Measurements from ENCODE around the gene ERP27. TPM values are rescaled to one million over a fixed set of nuclear protein-coding genes. Genes with fewer than 3 reads are reported as not detected.
A peak's percentile ranks its signal among the peaks of the same experiment; 100 is the strongest.

The ERP27 gene
- total RNA-seq, 1 donor from 2014 or later = not detected

- Histone ChIP-seq H3K4me3 (no peak overlapping the region), H3K36me3 (no peaks in the 10 kb centered on the region), H3K9me3 (no peaks in the 10 kb centered on the region), H3K27me3 (no peaks in the 10 kb centered on the region), H3K27ac (peak overlapping the region; percentile 44 to 59), H3K4me1 (peaks cover 0 to 25% of the 10 kb centered on the region in 2 donors)
- no peak for DNase-seq (ENCODE audit: low spot score in 2 of 2)
- peak; percentile 17 to 40 (median 18) for TF ChIP-seq CTCF (IDR thresholded peaks at IDR 0.05)
- intact Hi-C loops (cut with DNase I) = loop anchor here (2.0 kb wide), 1 partner anchor 65 kb away; no protein-coding TSS in a partner anchor
Observed at GRCh38 chr12:14930299-14930698, 8.0 kb downstream of the ERP27 start.

- Histone ChIP-seq H3K27me3 (no peaks in the 10 kb centered on the region), H3K4me3 (peak overlapping the region; percentile 8 to 11), H3K27ac (peak overlapping the region; percentile 44 to 59), H3K4me1 (peaks cover 0 to 25% of the 10 kb centered on the region in 2 donors), H3K9me3 (no peaks in the 10 kb centered on the region), H3K36me3 (no peaks in the 10 kb centered on the region)
- intact Hi-C loops (cut with DNase I) = no loop called here
- no peak for TF ChIP-seq CTCF (IDR thresholded peaks at IDR 0.05)
- DNase-seq (ENCODE audit: low spot score in 2 of 2) = no peak
Observed at GRCh38 chr12:14928931-14929330, 9.4 kb downstream of the ERP27 start.

GRCh38 chr12:14927267-14927666, 11.1 kb downstream of the ERP27 start:
- no peaks in the 10 kb centered on the region for H3K27me3 ChIP-seq
- no peaks in the 10 kb centered on the region for H3K9me3 ChIP-seq
- peaks cover 0 to 25% of the 10 kb centered on the region in 2 donors for H3K4me1 ChIP-seq
- no peaks in the 10 kb centered on the region for H3K36me3 ChIP-seq
- no peak overlapping the region for H3K27ac ChIP-seq
- TF ChIP-seq CTCF (IDR thresholded peaks at IDR 0.05) = no peak
- intact Hi-C loops (cut with DNase I) = no loop called here
- DNase-seq (ENCODE audit: low spot score in 2 of 2) = no peak
- H3K4me3 ChIP-seq = no peak overlapping the region

DNA sequence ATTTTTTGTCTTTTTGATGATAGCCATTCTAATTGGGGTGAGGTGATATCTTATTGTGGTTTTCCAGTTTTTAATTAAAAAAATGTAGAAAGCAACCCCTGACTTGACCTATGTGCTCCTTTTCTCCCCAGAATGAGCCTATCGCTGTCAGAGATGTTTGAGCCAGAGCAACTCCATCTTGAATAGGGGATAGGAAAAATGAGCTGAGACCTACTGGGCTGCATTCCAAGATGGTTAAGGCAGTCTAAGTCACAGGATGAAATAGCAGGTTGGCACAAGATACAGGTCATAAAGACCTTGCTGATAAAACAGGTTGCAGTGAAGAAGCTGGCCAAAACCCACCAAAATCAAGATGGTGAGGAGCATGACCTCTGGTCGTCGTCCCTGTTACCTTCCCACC, 13.8 kb downstream of the ERP27 start:
- peaks cover 0 to 8% of the 10 kb centered on the region in 2 donors for H3K4me1 ChIP-seq
- no peaks in the 10 kb centered on the region for H3K27me3 ChIP-seq
- DNase-seq (ENCODE audit: low spot score in 2 of 2) = no peak

DNA sequence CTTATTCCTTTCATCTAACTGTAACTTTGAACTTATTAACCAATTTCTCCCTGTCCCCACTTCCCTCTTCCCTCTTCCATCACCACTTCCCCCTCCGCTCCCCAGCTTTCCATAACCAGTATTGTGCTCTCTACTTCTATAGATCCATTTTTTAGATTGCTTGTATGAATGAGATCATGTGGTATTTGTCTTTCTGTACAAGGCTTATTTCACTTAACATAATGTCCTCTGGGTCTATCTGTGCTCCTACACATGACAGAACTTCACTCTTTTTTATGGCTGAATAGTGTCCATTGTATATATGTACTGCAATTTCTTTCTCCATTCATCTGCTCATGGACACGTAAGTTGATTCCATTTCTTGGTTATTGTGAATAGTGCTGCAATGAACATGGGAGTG, 14.4 kb downstream of the ERP27 start:
- no peaks in the 10 kb centered on the region for H3K27me3 ChIP-seq
- H3K4me1 ChIP-seq = peaks cover 0 to 6% of the 10 kb centered on the region in 2 donors
- H3K9me3 ChIP-seq = no peaks in the 10 kb centered on the region
- intact Hi-C loops (cut with DNase I) = no loop called here
- H3K36me3 ChIP-seq = no peaks in the 10 kb centered on the region
- DNase-seq (ENCODE audit: low spot score in 2 of 2) = no peak
- no peak overlapping the region for H3K27ac ChIP-seq
- TF ChIP-seq CTCF (IDR thresholded peaks at IDR 0.05) = no peak
- no peak overlapping the region for H3K4me3 ChIP-seq

More for the DNA sequence above, 13.8 kb downstream of the ERP27 start:
- TF ChIP-seq CTCF (IDR thresholded peaks at IDR 0.05) = no peak
- H3K4me3 ChIP-seq = no peak overlapping the region
- no peaks in the 10 kb centered on the region for H3K36me3 ChIP-seq
- no peak overlapping the region for H3K27ac ChIP-seq
- intact Hi-C loops (cut with DNase I) = no loop called here
- no peaks in the 10 kb centered on the region for H3K9me3 ChIP-seq

DNA sequence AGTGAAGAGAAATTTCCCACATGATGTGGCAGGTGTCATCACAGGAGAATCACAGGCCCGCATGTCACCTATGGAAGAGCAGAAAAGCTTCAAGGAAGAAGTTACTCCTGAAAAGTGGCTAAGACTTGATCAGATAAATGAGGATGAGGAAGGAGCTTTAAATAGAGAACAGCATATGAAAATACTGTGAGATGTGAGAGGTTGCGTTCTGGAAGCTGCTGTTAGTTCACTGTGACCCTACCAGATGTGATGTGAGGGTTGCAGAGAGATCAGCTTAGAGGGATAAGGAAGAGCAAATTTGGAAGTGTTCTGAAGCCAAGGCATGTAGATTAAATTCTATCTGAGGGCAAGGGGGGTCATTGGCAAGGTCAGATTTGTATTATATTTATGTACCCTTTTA, 17.1 kb downstream of the ERP27 start:
- H3K27ac ChIP-seq = no peak overlapping the region
- H3K4me1 ChIP-seq = no peaks in the 10 kb centered on the region
- no peak for TF ChIP-seq CTCF (IDR thresholded peaks at IDR 0.05)
- DNase-seq (ENCODE audit: low spot score in 2 of 2) = no peak
- H3K9me3 ChIP-seq = no peaks in the 10 kb centered on the region
- intact Hi-C loops (cut with DNase I) = no loop called here
- no peaks in the 10 kb centered on the region for H3K36me3 ChIP-seq
- H3K4me3 ChIP-seq = no peak overlapping the region
- H3K27me3 ChIP-seq = no peaks in the 10 kb centered on the region

All from ascending aorta (tissue), 2 donors.